Measurements from ENCODE around the gene PET117.

DNA sequence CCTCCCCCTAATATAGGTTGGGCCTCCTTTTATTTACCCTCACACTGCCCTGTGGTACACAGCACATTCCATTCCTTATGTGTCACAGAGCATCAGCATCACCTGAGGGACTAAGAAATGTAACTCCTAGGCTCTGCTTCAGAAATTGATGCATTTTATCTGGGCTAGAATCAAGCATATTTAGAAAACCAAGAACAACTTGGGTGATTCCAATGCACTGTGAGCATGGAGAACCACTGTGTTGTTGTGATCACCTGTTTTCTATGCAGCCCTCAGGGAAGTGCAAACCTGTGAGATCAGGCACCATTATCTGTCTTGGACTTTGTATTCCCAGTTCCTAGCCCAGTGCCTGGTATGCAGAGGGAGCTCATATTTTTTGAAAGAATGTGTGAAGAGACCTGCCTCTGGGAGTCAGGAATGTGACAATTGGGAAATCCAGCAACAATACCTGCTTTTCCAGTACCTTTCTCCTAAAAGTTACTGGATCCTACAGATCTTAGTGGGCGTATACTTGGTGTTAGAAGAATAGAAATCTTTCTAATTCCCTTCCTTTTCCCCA, 7.0 kb downstream of the PET117 start:
- no peak for TF ChIP-seq POLR2AphosphoS5 (IDR thresholded peaks at IDR 0.05; ENCODE audit: low read depth, low read length)
- no peak for TF ChIP-seq TAF1 (IDR thresholded peaks at IDR 0.05; ENCODE audit: borderline replicate concordance, insufficient read depth, low read length)
- TF ChIP-seq, protein P1, sequence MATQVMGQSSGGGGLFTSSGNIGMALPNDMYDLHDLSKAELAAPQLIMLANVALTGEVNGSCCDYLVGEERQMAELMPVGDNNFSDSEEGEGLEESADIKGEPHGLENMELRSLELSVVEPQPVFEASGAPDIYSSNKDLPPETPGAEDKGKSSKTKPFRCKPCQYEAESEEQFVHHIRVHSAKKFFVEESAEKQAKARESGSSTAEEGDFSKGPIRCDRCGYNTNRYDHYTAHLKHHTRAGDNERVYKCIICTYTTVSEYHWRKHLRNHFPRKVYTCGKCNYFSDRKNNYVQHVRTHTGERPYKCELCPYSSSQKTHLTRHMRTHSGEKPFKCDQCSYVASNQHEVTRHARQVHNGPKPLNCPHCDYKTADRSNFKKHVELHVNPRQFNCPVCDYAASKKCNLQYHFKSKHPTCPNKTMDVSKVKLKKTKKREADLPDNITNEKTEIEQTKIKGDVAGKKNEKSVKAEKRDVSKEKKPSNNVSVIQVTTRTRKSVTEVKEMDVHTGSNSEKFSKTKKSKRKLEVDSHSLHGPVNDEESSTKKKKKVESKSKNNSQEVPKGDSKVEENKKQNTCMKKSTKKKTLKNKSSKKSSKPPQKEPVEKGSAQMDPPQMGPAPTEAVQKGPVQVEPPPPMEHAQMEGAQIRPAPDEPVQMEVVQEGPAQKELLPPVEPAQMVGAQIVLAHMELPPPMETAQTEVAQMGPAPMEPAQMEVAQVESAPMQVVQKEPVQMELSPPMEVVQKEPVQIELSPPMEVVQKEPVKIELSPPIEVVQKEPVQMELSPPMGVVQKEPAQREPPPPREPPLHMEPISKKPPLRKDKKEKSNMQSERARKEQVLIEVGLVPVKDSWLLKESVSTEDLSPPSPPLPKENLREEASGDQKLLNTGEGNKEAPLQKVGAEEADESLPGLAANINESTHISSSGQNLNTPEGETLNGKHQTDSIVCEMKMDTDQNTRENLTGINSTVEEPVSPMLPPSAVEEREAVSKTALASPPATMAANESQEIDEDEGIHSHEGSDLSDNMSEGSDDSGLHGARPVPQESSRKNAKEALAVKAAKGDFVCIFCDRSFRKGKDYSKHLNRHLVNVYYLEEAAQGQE (IDR thresholded peaks at IDR 0.05; ENCODE audit: insufficient read depth in 1 of 2, low read depth in 2 of 2, low read length in 2 of 2), result no peak
- no peak for TF ChIP-seq SIN3A (IDR thresholded peaks at IDR 0.05; ENCODE audit: borderline replicate concordance, insufficient read depth, low read length)
